Measurements from ENCODE around the gene CMC2. TPM values are rescaled to one million over a fixed set of nuclear protein-coding genes. Genes with fewer than 3 reads are reported as not detected.

The CMC2 gene
- total and polyA plus RNA-seq, 9 of the 15 experiments (the other 6 are each of a cell fraction or from before 2014, with no cell fraction given), result 122 to 501 (median 172) TPM

DNA sequence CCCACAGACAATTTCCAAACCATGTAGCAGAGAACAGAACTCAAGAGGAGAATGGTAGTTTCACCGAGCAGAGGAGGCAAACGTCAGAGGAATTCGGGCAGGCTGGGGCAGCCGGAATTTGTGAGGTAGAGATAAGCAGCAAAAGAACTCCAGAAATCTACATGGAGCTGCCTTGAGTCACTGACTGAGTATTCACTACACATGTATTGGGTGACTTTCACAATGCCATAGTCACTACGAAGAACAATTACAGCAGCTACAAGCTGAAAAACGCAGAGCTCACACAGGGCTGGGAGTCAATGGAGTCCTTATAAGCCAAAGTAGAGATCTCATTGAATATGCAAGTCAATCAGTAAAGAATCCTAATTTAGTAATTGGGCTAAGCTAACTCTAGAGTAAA, 13.4 kb downstream of the CMC2 start (continued):
- no peak for TF ChIP-seq RFX5 (IDR thresholded peaks at IDR 0.05; ENCODE audit: low read depth, low read length)
- TF ChIP-seq TEAD1 (CRISPR knock-in tag; IDR thresholded peaks at IDR 0.05), result peak in 1 of 2 experiments; percentile 11; a peak in 1 of 4 replicates
- TF ChIP-seq MLLT1 (IDR thresholded peaks at IDR 0.05), result no peak
- TF ChIP-seq ZC3H8 (IDR thresholded peaks at IDR 0.05), result no peak
- no peak for TF ChIP-seq KAT7 (CRISPR knock-in tag; IDR thresholded peaks at IDR 0.05; ENCODE audit: borderline replicate concordance)
- no peak for TF ChIP-seq PTRF (tag; IDR thresholded peaks at IDR 0.05)
- TF ChIP-seq, protein P1, sequence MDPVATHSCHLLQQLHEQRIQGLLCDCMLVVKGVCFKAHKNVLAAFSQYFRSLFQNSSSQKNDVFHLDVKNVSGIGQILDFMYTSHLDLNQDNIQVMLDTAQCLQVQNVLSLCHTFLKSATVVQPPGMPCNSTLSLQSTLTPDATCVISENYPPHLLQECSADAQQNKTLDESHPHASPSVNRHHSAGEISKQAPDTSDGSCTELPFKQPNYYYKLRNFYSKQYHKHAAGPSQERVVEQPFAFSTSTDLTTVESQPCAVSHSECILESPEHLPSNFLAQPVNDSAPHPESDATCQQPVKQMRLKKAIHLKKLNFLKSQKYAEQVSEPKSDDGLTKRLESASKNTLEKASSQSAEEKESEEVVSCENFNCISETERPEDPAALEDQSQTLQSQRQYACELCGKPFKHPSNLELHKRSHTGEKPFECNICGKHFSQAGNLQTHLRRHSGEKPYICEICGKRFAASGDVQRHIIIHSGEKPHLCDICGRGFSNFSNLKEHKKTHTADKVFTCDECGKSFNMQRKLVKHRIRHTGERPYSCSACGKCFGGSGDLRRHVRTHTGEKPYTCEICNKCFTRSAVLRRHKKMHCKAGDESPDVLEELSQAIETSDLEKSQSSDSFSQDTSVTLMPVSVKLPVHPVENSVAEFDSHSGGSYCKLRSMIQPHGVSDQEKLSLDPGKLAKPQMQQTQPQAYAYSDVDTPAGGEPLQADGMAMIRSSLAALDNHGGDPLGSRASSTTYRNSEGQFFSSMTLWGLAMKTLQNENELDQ (CRISPR knock-in tag; IDR thresholded peaks at IDR 0.05; ENCODE audit: borderline replicate concordance), result no peak
- TF ChIP-seq ZNF589 (CRISPR knock-in tag; IDR thresholded peaks at IDR 0.05; ENCODE audit: low read depth), result no peak
- peak; percentile 62 for TF ChIP-seq FOSL1 (tag; conservative IDR thresholded peaks at IDR 0.05)
- TF ChIP-seq, protein P2, sequence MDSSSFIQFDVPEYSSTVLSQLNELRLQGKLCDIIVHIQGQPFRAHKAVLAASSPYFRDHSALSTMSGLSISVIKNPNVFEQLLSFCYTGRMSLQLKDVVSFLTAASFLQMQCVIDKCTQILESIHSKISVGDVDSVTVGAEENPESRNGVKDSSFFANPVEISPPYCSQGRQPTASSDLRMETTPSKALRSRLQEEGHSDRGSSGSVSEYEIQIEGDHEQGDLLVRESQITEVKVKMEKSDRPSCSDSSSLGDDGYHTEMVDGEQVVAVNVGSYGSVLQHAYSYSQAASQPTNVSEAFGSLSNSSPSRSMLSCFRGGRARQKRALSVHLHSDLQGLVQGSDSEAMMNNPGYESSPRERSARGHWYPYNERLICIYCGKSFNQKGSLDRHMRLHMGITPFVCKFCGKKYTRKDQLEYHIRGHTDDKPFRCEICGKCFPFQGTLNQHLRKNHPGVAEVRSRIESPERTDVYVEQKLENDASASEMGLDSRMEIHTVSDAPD (CRISPR knock-in tag; IDR thresholded peaks at IDR 0.05), result no peak
- no peak for TF ChIP-seq PHB2 (IDR thresholded peaks at IDR 0.05; ENCODE audit: low read depth)
- no peak for TF ChIP-seq MECOM (CRISPR knock-in tag; IDR thresholded peaks at IDR 0.05)
- TF ChIP-seq, protein P3, sequence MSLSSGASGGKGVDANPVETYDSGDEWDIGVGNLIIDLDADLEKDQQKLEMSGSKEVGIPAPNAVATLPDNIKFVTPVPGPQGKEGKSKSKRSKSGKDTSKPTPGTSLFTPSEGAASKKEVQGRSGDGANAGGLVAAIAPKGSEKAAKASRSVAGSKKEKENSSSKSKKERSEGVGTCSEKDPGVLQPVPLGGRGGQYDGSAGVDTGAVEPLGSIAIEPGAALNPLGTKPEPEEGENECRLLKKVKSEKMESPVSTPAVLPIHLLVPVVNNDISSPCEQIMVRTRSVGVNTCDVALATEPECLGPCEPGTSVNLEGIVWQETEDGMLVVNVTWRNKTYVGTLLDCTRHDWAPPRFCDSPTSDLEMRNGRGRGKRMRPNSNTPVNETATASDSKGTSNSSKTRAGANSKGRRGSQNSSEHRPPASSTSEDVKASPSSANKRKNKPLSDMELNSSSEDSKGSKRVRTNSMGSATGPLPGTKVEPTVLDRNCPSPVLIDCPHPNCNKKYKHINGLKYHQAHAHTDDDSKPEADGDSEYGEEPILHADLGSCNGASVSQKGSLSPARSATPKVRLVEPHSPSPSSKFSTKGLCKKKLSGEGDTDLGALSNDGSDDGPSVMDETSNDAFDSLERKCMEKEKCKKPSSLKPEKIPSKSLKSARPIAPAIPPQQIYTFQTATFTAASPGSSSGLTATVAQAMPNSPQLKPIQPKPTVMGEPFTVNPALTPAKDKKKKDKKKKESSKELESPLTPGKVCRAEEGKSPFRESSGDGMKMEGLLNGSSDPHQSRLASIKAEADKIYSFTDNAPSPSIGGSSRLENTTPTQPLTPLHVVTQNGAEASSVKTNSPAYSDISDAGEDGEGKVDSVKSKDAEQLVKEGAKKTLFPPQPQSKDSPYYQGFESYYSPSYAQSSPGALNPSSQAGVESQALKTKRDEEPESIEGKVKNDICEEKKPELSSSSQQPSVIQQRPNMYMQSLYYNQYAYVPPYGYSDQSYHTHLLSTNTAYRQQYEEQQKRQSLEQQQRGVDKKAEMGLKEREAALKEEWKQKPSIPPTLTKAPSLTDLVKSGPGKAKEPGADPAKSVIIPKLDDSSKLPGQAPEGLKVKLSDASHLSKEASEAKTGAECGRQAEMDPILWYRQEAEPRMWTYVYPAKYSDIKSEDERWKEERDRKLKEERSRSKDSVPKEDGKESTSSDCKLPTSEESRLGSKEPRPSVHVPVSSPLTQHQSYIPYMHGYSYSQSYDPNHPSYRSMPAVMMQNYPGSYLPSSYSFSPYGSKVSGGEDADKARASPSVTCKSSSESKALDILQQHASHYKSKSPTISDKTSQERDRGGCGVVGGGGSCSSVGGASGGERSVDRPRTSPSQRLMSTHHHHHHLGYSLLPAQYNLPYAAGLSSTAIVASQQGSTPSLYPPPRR (CRISPR knock-in tag; IDR thresholded peaks at IDR 0.05; ENCODE audit: borderline replicate concordance), result no peak
- TF ChIP-seq FOXK1 (CRISPR knock-in tag; IDR thresholded peaks at IDR 0.05; ENCODE audit: borderline replicate concordance), result no peak
- no peak for TF ChIP-seq OTX1 (CRISPR knock-in tag; IDR thresholded peaks at IDR 0.05)
- TF ChIP-seq, protein P4, sequence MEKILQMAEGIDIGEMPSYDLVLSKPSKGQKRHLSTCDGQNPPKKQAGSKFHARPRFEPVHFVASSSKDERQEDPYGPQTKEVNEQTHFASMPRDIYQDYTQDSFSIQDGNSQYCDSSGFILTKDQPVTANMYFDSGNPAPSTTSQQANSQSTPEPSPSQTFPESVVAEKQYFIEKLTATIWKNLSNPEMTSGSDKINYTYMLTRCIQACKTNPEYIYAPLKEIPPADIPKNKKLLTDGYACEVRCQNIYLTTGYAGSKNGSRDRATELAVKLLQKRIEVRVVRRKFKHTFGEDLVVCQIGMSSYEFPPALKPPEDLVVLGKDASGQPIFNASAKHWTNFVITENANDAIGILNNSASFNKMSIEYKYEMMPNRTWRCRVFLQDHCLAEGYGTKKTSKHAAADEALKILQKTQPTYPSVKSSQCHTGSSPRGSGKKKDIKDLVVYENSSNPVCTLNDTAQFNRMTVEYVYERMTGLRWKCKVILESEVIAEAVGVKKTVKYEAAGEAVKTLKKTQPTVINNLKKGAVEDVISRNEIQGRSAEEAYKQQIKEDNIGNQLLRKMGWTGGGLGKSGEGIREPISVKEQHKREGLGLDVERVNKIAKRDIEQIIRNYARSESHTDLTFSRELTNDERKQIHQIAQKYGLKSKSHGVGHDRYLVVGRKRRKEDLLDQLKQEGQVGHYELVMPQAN (IDR thresholded peaks at IDR 0.05; ENCODE audit: borderline replicate concordance), result no peak
- no peak for TF ChIP-seq KDM2B (CRISPR knock-in tag; IDR thresholded peaks at IDR 0.05)
